ENCODE measurements around the gene CCR5AS.

CCR5AS gene

GRCh38 chr3:46369675-46370132 lies 37.2 kb downstream of the CCR5AS start:
- Histone ChIP-seq H3K4me2 (ENCODE audit: low read length, poor library complexity, severe bottlenecking) (no peak overlapping the region), H4K91ac (ENCODE audit: low read length) (no peak overlapping the region), H3K4me1 (ENCODE audit: control insufficient read depth, insufficient read depth, low read depth, low read length) (no peaks in the 10 kb centered on the region), H2BK5ac (ENCODE audit: low read depth, low read length, poor library complexity, severe bottlenecking) (no peak overlapping the region), H3K9me3 (ENCODE audit: control insufficient read depth, low read length) (no peaks in the 10 kb centered on the region), H2BK15ac (ENCODE audit: low read depth, poor library complexity, severe bottlenecking) (no peak overlapping the region), H3K9ac (ENCODE audit: low read length) (no peak overlapping the region), H3K27ac (ENCODE audit: low read length, poor library complexity, severe bottlenecking) (no peak overlapping the region), H3K18ac (ENCODE audit: low read depth in 1 of 2, low read length in 2 of 2) (no peak overlapping the region), H2AK5ac (ENCODE audit: low read length, severe bottlenecking) (no peak overlapping the region), H3K36me3 (ENCODE audit: control insufficient read depth in 1 of 2, insufficient read depth in 2 of 2, low read depth in 1 of 2, low read length in 2 of 2) (no peaks in the 10 kb centered on the region), H2BK120ac (ENCODE audit: low read depth, low read length) (no peak overlapping the region), H3K23ac (ENCODE audit: low read length in 2 of 2) (no peak overlapping the region), H2BK12ac (ENCODE audit: low read length in 2 of 2) (no peak overlapping the region), H4K8ac (ENCODE audit: low read length) (no peak overlapping the region), H3K14ac (ENCODE audit: low read length in 2 of 2) (no peak overlapping the region), H3K79me1 (replicated peaks; ENCODE audit: low read length, poor library complexity, severe bottlenecking) (no peaks in the 10 kb centered on the region), H2AFZ (ENCODE audit: low read depth, low read length) (no peak overlapping the region), H3K4me3 (ENCODE audit: insufficient read depth in 1 of 2, low read depth in 1 of 2, low read length in 2 of 2) (no peak overlapping the region), H3K27me3 (ENCODE audit: control insufficient read depth in 1 of 2, insufficient read depth in 1 of 2, low read length in 2 of 2) (peaks cover 19 to 28% of the 10 kb centered on the region in 2 experiments), H3K4ac (ENCODE audit: low read depth in 1 of 2, low read length in 2 of 2) (no peak overlapping the region)
- DNase-seq = no peak
- 61% methylated on average over 2 of the region's 6 CpGs for WGBS

GRCh38 chr3:46369151-46369550 lies 37.7 kb downstream of the CCR5AS start:
- 96% methylated on average over 4 of the region's 4 CpGs for WGBS
- Histone ChIP-seq H2BK15ac (ENCODE audit: low read depth, poor library complexity, severe bottlenecking) (no peak overlapping the region), H3K14ac (ENCODE audit: low read length in 2 of 2) (no peak overlapping the region), H2BK5ac (ENCODE audit: low read depth, low read length, poor library complexity, severe bottlenecking) (no peak overlapping the region), H3K23ac (ENCODE audit: low read length in 2 of 2) (no peak overlapping the region), H3K4me2 (ENCODE audit: low read length, poor library complexity, severe bottlenecking) (no peak overlapping the region), H3K4ac (ENCODE audit: low read depth in 1 of 2, low read length in 2 of 2) (no peak overlapping the region), H4K8ac (ENCODE audit: low read length) (no peak overlapping the region), H3K18ac (ENCODE audit: low read depth in 1 of 2, low read length in 2 of 2) (no peak overlapping the region), H2AK5ac (ENCODE audit: low read length, severe bottlenecking) (no peak overlapping the region), H3K27ac (ENCODE audit: low read length, poor library complexity, severe bottlenecking) (no peak overlapping the region), H3K4me1 (ENCODE audit: control insufficient read depth, insufficient read depth, low read depth, low read length) (no peaks in the 10 kb centered on the region), H2AFZ (ENCODE audit: low read depth, low read length) (no peak overlapping the region), H2BK120ac (ENCODE audit: low read depth, low read length) (no peak overlapping the region), H3K79me1 (replicated peaks; ENCODE audit: low read length, poor library complexity, severe bottlenecking) (no peaks in the 10 kb centered on the region), H3K9ac (ENCODE audit: low read length) (no peak overlapping the region), H4K91ac (ENCODE audit: low read length) (no peak overlapping the region), H3K27me3 (ENCODE audit: control insufficient read depth in 1 of 2, insufficient read depth in 1 of 2, low read length in 2 of 2) (peaks cover 15 to 23% of the 10 kb centered on the region in 2 experiments), H2BK12ac (ENCODE audit: low read length in 2 of 2) (no peak overlapping the region), H3K4me3 (ENCODE audit: insufficient read depth in 1 of 2, low read depth in 1 of 2, low read length in 2 of 2) (no peak overlapping the region), H3K36me3 (ENCODE audit: control insufficient read depth in 1 of 2, insufficient read depth in 2 of 2, low read depth in 1 of 2, low read length in 2 of 2) (no peaks in the 10 kb centered on the region), H3K9me3 (ENCODE audit: control insufficient read depth, low read length) (no peaks in the 10 kb centered on the region)
- no peak for DNase-seq

GRCh38 chr3:46368569-46368968 lies 38.3 kb downstream of the CCR5AS start:
- H3K4ac ChIP-seq (ENCODE audit: low read depth in 1 of 2, low read length in 2 of 2) = no peak overlapping the region
- peak; percentile 21 for DNase-seq
- no peaks in the 10 kb centered on the region for H3K4me1 ChIP-seq (ENCODE audit: control insufficient read depth, insufficient read depth, low read depth, low read length)
- H3K23ac ChIP-seq (ENCODE audit: low read length in 2 of 2) = no peak overlapping the region
- H3K18ac ChIP-seq (ENCODE audit: low read depth in 1 of 2, low read length in 2 of 2) = no peak overlapping the region
- no peak overlapping the region for H3K4me2 ChIP-seq (ENCODE audit: low read length, poor library complexity, severe bottlenecking)
- no peak overlapping the region for H2BK5ac ChIP-seq (ENCODE audit: low read depth, low read length, poor library complexity, severe bottlenecking)
- H3K9me3 ChIP-seq (ENCODE audit: control insufficient read depth, low read length) = no peaks in the 10 kb centered on the region
- no peak overlapping the region for H3K4me3 ChIP-seq (ENCODE audit: insufficient read depth in 1 of 2, low read depth in 1 of 2, low read length in 2 of 2)
- no peak overlapping the region for H2BK120ac ChIP-seq (ENCODE audit: low read depth, low read length)
- H2BK15ac ChIP-seq (ENCODE audit: low read depth, poor library complexity, severe bottlenecking) = no peak overlapping the region
- 41% methylated on average over 7 of the region's 7 CpGs for WGBS
- no peak overlapping the region for H3K14ac ChIP-seq (ENCODE audit: low read length in 2 of 2)
- no peak overlapping the region for H3K9ac ChIP-seq (ENCODE audit: low read length)
- H3K79me1 ChIP-seq (replicated peaks; ENCODE audit: low read length, poor library complexity, severe bottlenecking) = no peaks in the 10 kb centered on the region
- H3K36me3 ChIP-seq (ENCODE audit: control insufficient read depth in 1 of 2, insufficient read depth in 2 of 2, low read depth in 1 of 2, low read length in 2 of 2) = no peaks in the 10 kb centered on the region
- H2AFZ ChIP-seq (ENCODE audit: low read depth, low read length) = no peak overlapping the region
- peaks cover 9 to 20% of the 10 kb centered on the region in 2 experiments for H3K27me3 ChIP-seq (ENCODE audit: control insufficient read depth in 1 of 2, insufficient read depth in 1 of 2, low read length in 2 of 2)
- H4K91ac ChIP-seq (ENCODE audit: low read length) = no peak overlapping the region
- H2AK5ac ChIP-seq (ENCODE audit: low read length, severe bottlenecking) = no peak overlapping the region
- no peak overlapping the region for H4K8ac ChIP-seq (ENCODE audit: low read length)
- no peak overlapping the region for H3K27ac ChIP-seq (ENCODE audit: low read length, poor library complexity, severe bottlenecking)
- no peak overlapping the region for H2BK12ac ChIP-seq (ENCODE audit: low read length in 2 of 2)

GRCh38 chr3:46367811-46368210 lies 39.1 kb downstream of the CCR5AS start:
- WGBS = 83% methylated on average over 5 of the region's 5 CpGs
- no peak overlapping the region for H2BK15ac ChIP-seq (ENCODE audit: low read depth, poor library complexity, severe bottlenecking)
- H2AK5ac ChIP-seq (ENCODE audit: low read length, severe bottlenecking) = no peak overlapping the region
- H3K9me3 ChIP-seq (ENCODE audit: control insufficient read depth, low read length) = no peaks in the 10 kb centered on the region
- no peak overlapping the region for H3K4me3 ChIP-seq (ENCODE audit: insufficient read depth in 1 of 2, low read depth in 1 of 2, low read length in 2 of 2)
- H3K14ac ChIP-seq (ENCODE audit: low read length in 2 of 2) = no peak overlapping the region
- no peak overlapping the region for H2BK5ac ChIP-seq (ENCODE audit: low read depth, low read length, poor library complexity, severe bottlenecking)
- no peaks in the 10 kb centered on the region for H3K79me1 ChIP-seq (replicated peaks; ENCODE audit: low read length, poor library complexity, severe bottlenecking)
- no peaks in the 10 kb centered on the region for H3K4me1 ChIP-seq (ENCODE audit: control insufficient read depth, insufficient read depth, low read depth, low read length)
- no peak overlapping the region for H3K18ac ChIP-seq (ENCODE audit: low read depth in 1 of 2, low read length in 2 of 2)
- no peak overlapping the region for H3K23ac ChIP-seq (ENCODE audit: low read length in 2 of 2)
- H2BK12ac ChIP-seq (ENCODE audit: low read length in 2 of 2) = no peak overlapping the region
- no peak overlapping the region for H3K27ac ChIP-seq (ENCODE audit: low read length, poor library complexity, severe bottlenecking)
- H2AFZ ChIP-seq (ENCODE audit: low read depth, low read length) = no peak overlapping the region
- no peak for DNase-seq
- H3K4me2 ChIP-seq (ENCODE audit: low read length, poor library complexity, severe bottlenecking) = no peak overlapping the region
- no peak overlapping the region for H3K9ac ChIP-seq (ENCODE audit: low read length)
- no peaks in the 10 kb centered on the region for H3K36me3 ChIP-seq (ENCODE audit: control insufficient read depth in 1 of 2, insufficient read depth in 2 of 2, low read depth in 1 of 2, low read length in 2 of 2)
- H2BK120ac ChIP-seq (ENCODE audit: low read depth, low read length) = no peak overlapping the region
- peaks cover 8 to 15% of the 10 kb centered on the region in 2 experiments for H3K27me3 ChIP-seq (ENCODE audit: control insufficient read depth in 1 of 2, insufficient read depth in 1 of 2, low read length in 2 of 2)
- H4K91ac ChIP-seq (ENCODE audit: low read length) = no peak overlapping the region
- no peak overlapping the region for H3K4ac ChIP-seq (ENCODE audit: low read depth in 1 of 2, low read length in 2 of 2)
- H4K8ac ChIP-seq (ENCODE audit: low read length) = no peak overlapping the region
